Measurements from ENCODE around the gene NHEJ1.

The NHEJ1 gene

DNA sequence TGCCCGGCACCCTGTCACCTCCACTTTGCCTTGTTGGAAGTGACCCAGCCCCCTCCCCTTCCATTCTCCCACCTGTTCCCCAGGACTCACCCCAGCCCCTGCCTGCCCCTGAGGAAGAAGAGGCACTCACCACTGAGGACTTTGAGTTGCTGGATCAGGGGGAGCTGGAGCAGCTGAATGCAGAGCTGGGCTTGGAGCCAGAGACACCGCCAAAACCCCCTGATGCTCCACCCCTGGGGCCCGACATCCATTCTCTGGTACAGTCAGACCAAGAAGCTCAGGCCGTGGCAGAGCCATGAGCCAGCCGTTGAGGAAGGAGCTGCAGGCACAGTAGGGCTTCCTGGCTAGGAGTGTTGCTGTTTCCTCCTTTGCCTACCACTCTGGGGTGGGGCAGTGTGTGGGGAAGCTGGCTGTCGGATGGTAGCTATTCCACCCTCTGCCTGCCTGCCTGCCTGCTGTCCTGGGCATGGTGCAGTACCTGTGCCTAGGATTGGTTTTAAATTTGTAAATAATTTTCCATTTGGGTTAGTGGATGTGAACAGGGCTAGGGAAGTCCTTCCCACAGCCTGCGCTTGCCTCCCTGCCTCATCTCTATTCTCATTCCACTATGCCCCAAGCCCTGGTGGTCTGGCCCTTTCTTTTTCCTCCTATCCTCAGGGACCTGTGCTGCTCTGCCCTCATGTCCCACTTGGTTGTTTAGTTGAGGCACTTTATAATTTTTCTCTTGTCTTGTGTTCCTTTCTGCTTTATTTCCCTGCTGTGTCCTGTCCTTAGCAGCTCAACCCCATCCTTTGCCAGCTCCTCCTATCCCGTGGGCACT lies 21.9 kb upstream of the NHEJ1 start:
- no peak for DNase-seq

DNA sequence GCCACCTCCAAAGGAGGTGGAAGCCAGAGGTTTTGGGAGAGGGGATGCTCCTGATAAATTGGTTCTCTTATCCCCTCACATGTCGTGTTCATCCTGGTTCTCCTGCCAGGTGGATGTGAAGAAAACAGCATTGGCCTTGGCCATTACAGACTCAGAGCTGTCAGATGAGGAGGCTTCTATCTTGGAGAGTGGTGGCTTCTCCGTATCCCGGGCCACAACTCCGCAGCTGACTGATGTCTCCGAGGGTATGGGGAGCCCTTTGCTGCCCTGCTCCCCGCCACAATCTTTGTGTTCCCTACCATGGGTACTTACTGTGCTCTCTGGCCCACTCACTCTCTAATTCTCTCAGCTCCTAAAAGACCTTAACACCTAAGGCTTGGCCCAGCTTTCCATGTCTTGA lies 20.9 kb upstream of the NHEJ1 start:
- no peak for DNase-seq

DNA sequence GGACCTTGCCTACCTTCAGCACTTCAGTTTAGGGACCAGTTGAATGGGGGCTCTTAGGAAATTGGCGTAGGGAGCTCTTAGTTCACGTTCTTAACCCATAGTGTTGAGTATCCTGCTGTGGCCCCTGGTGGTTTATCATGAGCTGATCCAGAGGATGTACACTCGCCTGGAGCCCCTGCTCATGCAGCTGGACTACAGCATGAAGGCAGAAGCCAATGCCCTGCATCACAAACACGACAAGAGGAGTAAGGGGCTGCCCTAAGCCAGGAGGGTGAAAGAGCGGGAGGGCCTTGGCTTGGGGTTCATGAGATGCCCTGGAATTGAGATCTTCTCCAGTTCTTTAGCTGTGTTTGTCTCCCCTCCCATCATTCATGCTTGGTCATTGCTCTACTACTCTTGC lies 20.3 kb upstream of the NHEJ1 start:
- no peak for DNase-seq

DNA sequence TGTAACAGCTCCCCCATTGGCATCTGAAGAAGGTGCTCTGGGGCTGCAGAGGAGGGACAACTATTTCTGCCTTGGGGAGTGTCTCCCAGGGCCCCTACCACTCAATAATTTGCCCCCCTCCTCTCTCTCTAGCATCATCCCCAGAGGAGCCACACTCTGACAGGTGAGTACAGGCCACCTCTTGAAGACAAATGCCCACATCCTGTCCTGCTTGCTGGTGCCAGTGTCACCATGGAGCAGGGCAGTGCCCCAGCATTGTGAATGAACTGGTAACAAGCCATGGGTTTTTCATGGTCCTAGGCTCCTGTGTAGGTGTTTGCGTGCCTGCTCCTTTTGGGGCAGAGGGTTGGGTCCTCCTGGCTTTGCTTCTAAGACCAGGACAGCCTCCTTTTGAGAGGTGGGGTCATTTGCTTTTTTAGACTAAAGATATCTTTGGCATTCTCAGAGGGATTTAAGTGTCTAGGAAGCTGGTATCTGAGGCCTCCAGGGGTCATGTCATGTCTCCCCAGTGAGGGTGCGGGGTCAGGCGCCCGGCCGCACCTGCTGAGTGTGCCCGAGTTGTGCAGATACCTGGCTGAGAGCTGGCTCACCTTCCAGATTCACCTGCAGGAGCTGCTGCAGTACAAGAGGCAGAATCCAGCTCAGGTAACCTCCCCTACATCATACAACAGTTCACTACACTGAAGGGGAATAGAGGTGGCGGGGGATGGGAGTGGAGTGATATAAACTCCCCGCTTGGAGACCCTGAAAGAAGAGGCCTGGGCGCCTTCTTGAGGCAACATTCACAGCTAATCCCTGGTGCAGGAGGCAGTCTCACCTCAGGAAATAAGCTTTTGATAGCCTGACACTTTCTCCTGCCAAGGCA lies 19.2 kb upstream of the NHEJ1 start:
- DNase-seq: no peak

DNA sequence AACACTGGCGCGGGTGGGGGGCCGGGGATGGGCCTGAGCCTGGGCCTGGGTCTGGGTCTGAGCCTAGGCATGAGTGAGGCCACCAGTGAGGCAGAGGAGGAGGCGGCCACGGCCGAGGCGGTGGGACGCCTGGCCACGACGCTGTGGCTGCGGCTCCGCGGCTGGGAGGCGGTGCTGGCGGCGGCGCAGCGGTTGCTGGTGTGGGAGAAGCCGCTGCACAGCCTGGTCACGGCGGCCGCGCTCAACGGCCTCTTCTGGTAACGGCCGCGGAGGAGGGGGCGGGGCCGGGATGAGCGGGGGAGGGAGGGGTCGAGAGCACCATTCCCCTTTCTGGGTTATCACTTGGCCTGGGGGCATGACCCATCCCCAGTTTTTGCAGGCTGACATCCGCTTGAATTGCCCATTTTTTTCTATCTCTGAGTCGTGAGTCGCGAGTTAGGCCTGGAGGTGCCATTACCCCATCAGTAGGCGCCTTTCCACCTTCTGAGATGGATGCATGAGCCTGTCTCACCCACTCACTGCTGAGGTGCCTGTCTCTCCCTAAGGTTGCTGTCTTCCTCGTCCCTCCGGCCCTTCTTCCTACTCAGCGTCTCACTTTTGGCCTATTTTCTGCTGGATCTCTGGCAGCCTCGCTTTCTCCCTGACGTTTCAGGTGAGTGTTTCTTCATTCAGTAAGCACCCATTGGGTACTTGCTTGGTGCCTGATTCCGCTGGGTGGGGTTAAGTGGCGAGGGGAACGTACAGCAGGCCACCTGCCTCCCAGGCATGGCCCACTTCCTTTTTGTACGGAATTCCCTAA lies 18.0 kb upstream of the NHEJ1 start:
- DNase-seq: peak in 23 of 56 donors; percentile 31 to 85 (median 62)

DNA sequence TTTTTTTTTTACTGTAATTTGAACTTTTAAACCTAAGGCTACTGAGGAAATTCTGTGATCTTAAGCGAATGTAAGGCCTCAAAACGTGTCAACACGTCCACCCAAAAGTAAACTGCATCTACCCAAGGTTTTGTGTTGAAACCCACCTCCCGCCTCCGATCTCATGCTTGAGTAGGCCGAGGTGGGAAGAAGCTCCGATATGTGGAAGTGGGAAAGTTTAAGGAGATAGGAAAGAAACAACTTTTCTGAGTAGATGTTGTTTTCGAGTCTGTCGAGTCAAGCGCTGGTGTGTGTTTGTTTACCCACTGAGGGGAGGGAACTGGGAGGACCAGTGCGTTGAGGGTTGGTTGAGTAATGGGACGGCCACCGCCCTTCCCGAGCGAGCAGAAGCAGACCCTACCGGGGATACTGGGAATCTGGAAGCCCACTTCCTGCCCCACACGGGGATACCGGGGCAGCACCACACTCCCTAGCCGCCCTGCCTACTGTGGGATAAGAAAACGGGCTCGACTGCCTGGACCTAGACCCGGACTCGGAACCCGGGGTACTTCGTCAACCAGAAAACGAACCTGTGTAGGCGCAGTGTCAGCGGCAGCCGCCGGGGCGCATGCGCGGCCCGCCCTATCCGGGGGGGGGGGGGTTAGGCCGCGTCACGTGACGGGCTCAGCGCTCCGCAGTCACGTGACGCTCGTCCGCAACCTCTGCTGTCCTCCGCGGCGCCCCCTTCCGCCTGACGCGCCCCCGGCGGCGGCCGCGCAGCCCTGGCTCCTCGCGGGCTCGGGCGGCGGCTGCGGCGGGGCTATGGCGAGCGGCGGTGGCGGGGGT lies 17.1 kb upstream of the NHEJ1 start, which contains the start of gene RETREG2:
Gene RETREG2 (plus strand): TSS at position 724 of the 825 bp plus-strand sequence. CDS start 78 bp downstream, at position 802.
- DNase-seq: peak in 54 of 56 donors; percentile 37 to 94 (median 82)

- DNase-seq: peak in 54 of 56 donors; percentile 37 to 95 (median 78)
These were observed 16.4 kb upstream of the NHEJ1 start, which contains the start of gene CNPPD1 for GRCh38 chr2:219176818-219177551. CNPPD1 (minus strand) TSS chr2:219176925; CDS start chr2:219176828, 97 bp downstream.

DNA sequence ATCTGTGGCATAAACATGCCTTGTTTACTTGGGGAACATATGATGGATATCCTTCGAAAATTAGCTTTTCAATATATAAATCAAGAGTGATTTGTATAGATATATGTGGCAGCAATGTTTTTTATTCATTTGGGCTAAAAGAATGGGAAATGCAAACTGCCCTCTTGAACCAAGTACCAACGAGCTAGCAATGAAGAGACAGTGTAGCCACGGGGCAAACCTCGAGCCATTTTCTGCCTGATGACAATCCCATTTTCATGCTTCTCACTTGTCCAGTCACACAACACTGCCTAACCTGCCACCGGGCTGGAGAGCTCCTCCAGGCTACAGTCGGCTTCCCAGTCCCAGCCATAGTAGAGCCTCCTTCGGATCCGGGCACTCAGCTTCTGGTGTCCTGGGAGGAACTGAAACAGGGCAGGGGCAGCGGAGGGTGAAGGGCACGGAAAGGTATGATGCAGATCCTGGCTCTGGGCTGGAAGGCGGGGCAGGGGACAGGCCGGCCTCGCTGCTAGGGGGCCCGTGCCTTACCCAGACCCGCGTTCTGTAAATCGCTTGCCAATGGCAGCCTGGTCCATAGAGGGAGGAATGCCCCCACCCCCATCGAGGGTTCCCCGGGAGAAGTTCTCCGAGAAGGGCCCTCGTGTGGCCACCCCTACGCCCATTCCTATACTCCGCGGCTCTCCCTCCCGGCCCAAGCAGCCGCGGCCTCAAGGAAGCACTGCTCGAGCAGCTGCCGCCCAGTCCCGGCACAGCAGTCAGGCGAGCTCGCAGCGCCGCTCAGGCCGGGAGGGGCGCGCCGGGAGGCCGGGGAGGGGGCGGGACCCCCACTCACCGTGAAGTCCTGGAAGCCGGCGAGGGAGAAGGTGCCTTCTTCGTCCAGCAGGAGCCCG lies 15.6 kb upstream of the NHEJ1 start:
- peak in 38 of 56 donors; percentile 16 to 83 (median 56) for DNase-seq

DNA sequence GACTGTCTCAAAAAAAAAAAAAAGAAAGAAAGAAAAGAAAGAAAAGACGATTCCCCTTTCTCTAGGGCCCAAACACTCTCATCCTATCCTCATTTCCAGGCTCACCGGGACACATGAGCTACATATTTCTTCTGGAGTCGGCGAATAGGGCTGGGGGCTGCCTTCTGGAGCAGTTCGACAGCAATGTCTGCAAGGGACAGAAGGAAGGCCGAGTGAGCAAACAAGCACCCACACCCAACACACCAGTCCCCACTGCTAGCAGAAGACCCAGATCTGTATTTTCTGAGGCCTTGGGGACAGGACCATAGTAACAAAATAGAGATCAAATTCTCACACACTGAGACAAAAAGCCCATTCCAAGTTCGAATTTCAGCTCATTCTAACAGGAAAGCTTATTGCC lies 14.9 kb upstream of the NHEJ1 start:
- DNase-seq: no peak

GRCh38 chr2:219174801-219175200 lies 14.2 kb upstream of the NHEJ1 start:
- no peak for DNase-seq

DNA sequence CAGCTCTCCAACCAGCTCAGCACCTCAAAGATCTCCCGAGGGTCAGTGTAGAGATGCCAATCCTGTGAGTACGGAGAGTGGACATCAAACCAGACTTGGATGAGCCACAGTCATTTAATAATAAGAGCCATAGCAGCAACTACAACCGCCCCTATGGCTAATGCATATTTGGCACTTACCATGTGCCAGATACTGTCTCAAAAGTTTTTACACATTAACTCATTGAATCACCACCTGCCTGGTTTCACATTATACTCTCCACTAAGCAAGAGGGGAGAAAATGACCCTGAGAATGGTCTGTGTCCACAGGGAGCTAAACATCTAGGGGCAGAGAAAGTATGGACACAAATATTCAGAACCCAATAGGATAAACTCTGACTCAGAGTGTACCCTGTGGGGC lies 13.5 kb upstream of the NHEJ1 start:
- no peak for DNase-seq

DNA sequence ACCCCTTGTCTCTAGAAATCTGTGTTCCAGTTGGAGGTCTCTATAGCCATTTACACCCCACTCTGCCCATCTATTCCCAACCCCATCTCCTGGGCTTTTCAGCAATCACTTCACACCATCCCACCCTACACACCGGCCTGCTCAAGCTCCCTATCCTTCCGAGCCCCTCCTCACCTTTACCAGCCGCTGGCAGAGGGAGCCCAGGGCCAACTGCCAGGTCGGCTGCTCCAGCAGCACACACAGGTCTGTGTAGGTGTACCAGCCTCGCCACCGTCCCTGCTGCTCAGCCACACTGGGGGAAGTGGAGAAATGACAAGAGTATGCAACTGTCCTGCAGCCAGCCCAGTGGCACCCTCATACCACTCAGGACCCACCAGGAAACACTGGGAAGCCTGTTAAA lies 12.6 kb upstream of the NHEJ1 start:
- DNase-seq: no peak

DNA sequence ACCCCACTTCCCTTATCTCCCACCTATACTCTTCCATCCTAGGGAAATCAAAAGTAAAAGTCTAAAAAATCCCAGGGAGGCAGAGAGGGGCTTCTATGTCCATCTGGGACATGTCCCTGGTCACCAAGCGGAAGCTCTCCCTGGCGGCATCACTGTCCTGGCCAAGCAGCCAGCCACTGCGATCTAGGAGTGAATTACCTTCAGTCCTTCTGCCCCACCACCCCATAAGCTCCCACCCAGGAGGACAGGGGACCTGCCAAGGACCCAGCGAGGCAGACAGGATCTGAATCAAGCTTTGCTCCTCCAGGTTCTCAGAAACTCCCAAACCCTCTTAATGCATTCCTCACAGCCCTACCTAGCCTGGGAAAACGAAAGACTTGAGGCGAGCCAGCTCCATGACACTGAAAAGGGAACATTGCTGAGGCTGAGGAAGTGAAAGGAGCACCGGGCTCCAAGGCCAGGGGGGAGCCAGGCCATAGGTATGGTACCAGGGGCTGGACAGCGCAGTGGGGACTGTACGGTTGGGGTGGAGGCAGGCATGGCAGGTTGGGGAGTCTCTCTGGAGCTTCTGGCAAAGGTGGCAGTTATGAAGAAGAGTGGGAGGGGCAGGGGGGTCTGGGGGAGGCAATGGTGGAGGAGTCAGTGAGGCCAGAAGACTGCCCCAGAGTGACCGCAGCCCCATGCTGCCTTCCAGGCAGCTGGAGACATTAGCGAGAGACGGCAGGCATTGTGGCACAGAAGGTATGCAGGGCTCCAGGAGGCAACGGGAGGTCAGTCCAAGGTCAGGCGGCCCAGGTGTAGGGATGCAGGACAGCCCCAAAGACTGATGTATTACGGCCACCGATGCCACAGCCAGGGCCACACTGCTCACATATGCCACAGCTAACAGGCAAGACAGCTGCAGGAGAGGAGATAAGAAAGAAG lies 11.9 kb upstream of the NHEJ1 start:
- DNase-seq: no peak

DNA sequence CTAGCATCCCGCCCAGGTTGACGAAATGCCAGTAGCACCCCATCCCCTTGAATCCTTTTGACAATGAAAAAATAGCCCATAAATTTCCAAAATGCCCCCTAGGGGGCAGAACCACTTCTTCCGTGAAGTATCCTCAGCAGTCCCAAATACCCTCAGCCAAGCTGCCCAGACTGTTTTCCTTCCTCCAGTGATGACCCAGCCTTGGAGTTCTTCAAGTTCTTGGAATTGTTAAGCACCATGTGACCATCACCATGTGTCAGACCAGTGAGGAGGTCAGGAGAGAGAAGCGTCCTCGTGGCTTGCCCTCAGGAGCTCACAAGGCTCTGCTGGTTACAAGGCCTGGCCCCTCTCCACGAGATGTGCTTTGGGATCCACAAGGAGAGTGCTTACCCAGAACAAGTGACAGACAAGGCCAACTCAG lies 10.6 kb upstream of the NHEJ1 start:
- DNase-seq: peak in 14 of 56 donors; percentile 13 to 42 (median 24)

- DNase-seq: no peak
These were observed 9.5 kb upstream of the NHEJ1 start, which contains the start of gene SLC23A3 for GRCh38 chr2:219169930-219170654. SLC23A3 (minus strand) TSS chr2:219170029; CDS start chr2:219169984, 45 bp downstream.

DNA sequence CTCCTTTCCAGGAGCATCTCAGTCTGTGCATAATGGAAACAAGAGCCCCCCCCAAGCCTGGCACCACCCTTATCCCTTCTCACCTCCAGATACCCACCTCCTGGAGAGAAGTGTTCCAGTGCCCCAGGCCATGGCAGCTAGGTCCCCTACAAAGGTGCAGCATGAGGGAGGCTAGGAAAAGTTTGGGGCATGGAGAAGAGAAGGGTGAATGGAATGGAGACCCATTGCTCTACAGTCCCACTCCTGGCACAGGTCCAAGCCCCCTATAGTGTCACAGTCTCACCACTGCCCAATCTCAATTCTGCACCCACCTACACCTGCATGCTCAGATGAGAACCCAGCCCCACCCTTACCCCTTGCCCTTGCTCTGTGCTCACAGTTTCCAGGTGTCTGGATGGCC lies 8.3 kb upstream of the NHEJ1 start:
- no peak for DNase-seq
